Measurements from ENCODE around the gene SPIN4. TPM values are rescaled to one million over a fixed set of nuclear protein-coding genes. Genes with fewer than 3 reads are reported as not detected.

SPIN4 gene
- total and polyA plus RNA-seq, 7 donors = 0.14 to 0.62 (median 0.30) TPM

DNA sequence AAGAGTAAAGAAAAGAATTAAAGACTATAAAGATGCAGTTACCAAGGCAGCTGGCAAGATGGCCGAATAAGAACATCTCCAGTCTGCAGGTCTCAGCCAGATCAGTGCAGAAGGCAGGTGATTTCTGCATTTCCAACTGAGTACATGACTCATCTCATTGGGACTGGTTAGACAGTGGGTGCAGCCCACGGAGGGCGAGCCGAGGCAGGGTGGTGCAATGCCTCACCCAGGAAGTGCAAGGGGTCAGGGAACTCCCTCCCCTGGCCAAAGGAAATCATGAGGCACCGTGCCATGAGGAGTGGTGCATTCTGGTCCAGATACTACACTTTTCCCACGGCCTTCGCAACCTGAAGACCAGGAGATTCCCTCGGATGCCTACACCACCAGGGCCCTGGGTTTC, 20.5 kb downstream of the SPIN4 start:
- no peak for DNase-seq
- intact Hi-C loops (cut with DNase I) = no loop called here
- WGBS, 3 donors = 73 to 92% (median 84%) methylated on average over 7 to 8 of the region's 8 CpGs
- Histone ChIP-seq H3K4me1 (no peaks in the 10 kb centered on the region), H3K36me3 (ENCODE audit: insufficient read depth in 1 of 2, low read depth in 1 of 2) (no peaks in the 10 kb centered on the region), H3K9me3 (peaks cover 4% of the 10 kb centered on the region), H3K27ac (no peak overlapping the region), H3K27me3 (ENCODE audit: insufficient read depth in 3 of 3, low read length in 2 of 3) (no peaks in the 10 kb centered on the region), H3K4me3 (no peak overlapping the region)
- TF ChIP-seq, protein P1, sequence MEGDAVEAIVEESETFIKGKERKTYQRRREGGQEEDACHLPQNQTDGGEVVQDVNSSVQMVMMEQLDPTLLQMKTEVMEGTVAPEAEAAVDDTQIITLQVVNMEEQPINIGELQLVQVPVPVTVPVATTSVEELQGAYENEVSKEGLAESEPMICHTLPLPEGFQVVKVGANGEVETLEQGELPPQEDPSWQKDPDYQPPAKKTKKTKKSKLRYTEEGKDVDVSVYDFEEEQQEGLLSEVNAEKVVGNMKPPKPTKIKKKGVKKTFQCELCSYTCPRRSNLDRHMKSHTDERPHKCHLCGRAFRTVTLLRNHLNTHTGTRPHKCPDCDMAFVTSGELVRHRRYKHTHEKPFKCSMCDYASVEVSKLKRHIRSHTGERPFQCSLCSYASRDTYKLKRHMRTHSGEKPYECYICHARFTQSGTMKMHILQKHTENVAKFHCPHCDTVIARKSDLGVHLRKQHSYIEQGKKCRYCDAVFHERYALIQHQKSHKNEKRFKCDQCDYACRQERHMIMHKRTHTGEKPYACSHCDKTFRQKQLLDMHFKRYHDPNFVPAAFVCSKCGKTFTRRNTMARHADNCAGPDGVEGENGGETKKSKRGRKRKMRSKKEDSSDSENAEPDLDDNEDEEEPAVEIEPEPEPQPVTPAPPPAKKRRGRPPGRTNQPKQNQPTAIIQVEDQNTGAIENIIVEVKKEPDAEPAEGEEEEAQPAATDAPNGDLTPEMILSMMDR (IDR thresholded peaks at IDR 0.05) = no peak
- ATAC-seq = no peak

DNA sequence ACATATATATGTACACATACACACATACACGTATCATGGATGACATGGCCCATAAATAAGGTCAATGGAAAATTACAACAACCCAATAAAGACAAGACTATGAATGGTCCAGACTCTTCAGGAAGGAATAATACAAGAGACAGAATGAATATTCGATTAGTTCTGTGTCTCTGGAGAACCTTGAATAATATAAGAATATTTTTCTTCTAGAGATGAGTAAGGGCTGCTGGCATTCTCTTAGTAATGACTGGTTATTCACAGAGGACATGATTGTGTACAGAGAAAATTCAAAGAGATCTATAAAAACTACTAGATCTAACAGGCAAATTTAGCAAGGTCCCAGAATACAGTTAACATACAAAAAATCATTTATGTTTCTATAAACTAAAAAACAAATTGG, 23.3 kb downstream of the SPIN4 start:
- 72 to 90% (median 80%) methylated on average over 2 of the region's 2 CpGs for WGBS, 3 donors
- Histone ChIP-seq H3K4me1 (no peaks in the 10 kb centered on the region), H3K4me3 (no peak overlapping the region), H3K27ac (no peak overlapping the region), H3K9me3 (no peaks in the 10 kb centered on the region), H3K27me3 (ENCODE audit: insufficient read depth in 3 of 3, low read length in 2 of 3) (no peaks in the 10 kb centered on the region), H3K36me3 (ENCODE audit: insufficient read depth in 1 of 2, low read depth in 1 of 2) (no peaks in the 10 kb centered on the region)
- DNase-seq (no peak), ATAC-seq (no peak)
- intact Hi-C loops (cut with DNase I) = no loop called here
- TF ChIP-seq, protein P1 (IDR thresholded peaks at IDR 0.05) = no peak

DNA sequence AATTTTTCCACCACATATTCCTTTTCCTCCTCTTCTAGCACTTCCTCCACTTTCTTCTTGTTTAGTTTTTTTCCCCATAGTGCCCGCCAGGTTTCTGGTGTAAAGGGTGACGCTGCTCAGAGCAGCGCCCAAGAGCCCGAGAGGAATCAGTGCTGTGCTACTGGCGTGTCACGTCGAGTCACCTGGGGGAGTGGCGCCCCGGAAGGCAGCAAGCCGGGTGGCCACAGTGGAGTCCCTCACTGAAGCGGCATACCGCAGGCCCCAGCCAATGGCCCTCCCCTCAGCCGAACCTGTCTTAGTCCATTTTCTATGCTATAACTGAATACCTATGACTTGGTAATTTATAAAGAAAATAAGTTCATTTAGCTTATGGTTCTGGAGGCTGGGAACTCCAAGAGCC, 51.5 kb downstream of the SPIN4 start:
- ATAC-seq = no peak
- no peaks in the 10 kb centered on the region for H3K27me3 ChIP-seq (ENCODE audit: insufficient read depth in 3 of 3, low read length in 2 of 3)
- 93 to 97% (median 96%) methylated on average over 12 to 13 of the region's 13 CpGs for WGBS, 3 donors

More for the DNA sequence above, 51.5 kb downstream of the SPIN4 start:
- Histone ChIP-seq H3K36me3 (ENCODE audit: insufficient read depth in 1 of 2, low read depth in 1 of 2) (no peaks in the 10 kb centered on the region), H3K4me3 (no peak overlapping the region), H3K4me1 (no peaks in the 10 kb centered on the region), H3K27ac (no peak overlapping the region), H3K9me3 (peaks cover 9% of the 10 kb centered on the region)
- intact Hi-C loops (cut with DNase I) = no loop called here
- no peak for DNase-seq
- TF ChIP-seq, protein P1 (IDR thresholded peaks at IDR 0.05) = no peak
